GM12801 (cell line): Measurements from ENCODE around the gene RNH1.

ENCODE experiments used
- TF ChIP-seq, protein P1 (sequence below): IDR thresholded peaks from one replicate; pipeline ENCODE4 v1.5.1; 2011; ENCODE audit warnings: control low read depth; ENCODE audit not compliant: insufficient read length; ENCODE audit errors: extremely low read depth

The RNH1 gene

DNA sequence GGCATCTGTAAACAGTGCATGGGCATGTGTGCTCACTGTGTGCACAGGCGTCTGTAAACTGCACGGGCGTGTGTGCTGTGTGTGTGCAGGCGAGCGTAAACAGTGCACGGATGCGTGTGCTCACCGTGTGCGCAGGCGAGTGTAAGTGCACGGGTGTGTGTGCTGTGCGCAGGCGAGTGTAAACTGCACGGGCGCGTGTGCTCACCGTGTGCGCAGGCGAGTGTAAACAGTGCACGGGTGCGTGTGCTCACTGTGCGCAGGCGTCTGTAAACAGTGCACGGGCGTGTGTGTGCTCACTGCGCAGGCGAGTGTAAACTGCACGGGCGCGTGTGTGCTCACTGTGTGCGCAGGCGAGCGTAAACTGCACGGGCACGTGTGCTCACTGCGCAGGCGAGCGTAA, 22.4 kb downstream of the RNH1 start:
- TF ChIP-seq, protein P1, sequence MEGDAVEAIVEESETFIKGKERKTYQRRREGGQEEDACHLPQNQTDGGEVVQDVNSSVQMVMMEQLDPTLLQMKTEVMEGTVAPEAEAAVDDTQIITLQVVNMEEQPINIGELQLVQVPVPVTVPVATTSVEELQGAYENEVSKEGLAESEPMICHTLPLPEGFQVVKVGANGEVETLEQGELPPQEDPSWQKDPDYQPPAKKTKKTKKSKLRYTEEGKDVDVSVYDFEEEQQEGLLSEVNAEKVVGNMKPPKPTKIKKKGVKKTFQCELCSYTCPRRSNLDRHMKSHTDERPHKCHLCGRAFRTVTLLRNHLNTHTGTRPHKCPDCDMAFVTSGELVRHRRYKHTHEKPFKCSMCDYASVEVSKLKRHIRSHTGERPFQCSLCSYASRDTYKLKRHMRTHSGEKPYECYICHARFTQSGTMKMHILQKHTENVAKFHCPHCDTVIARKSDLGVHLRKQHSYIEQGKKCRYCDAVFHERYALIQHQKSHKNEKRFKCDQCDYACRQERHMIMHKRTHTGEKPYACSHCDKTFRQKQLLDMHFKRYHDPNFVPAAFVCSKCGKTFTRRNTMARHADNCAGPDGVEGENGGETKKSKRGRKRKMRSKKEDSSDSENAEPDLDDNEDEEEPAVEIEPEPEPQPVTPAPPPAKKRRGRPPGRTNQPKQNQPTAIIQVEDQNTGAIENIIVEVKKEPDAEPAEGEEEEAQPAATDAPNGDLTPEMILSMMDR, result no peak

DNA sequence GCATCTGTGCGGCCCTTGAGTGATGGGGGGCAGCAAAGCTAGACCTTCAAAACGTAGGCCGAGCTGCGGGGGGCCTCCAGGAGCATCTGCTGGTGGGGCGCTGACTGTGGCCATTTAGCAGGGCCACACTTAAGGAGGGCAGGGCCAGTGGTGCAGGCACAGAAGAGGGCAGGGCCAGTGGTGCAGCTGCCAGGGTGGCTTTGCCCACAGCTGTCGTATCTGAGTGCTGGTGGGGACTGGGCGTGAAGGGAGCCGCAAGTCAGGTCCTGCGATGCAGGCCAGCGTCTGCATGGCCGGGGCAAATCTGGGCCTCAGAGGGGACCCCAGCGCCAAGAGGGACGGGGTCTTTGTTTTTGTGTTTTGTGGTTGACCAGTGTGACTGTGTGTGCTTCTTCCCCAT, 27.7 kb downstream of the RNH1 start:
- TF ChIP-seq, protein P1, result no peak

DNA sequence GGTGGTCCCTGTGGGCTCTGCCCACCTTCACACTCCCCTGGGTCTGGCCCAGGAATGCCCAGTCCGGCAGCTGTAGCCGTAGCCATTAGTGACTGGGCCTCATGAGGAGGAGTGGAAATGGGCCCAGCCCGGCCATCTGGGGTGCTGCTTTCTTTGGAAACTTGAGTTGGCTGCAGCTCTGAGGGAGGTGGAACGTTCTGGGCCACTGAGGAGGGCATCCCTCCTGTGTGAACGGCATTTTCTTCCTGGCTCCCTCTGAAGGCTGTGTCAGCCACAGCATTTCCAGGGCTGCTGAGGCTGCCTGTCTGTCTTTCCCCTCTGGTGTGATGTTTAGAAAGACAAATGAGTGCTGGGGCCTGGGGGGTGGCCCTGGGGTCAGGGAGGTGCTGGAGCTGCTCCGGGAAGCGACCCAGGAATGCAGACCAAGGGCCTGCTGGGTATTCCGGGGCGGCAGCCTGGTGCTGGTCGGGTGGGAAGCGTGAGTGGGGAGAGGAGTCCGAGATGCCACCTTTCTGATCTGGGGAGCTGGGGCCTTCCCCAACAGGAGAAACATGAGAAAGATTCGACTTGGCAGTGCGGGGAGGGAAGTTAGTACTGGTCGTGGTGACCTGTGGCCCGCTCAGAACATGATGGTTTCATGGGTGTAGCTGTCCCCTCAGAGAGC, 29.9 kb downstream of the RNH1 start:
- TF ChIP-seq, protein P1, result no peak

DNA sequence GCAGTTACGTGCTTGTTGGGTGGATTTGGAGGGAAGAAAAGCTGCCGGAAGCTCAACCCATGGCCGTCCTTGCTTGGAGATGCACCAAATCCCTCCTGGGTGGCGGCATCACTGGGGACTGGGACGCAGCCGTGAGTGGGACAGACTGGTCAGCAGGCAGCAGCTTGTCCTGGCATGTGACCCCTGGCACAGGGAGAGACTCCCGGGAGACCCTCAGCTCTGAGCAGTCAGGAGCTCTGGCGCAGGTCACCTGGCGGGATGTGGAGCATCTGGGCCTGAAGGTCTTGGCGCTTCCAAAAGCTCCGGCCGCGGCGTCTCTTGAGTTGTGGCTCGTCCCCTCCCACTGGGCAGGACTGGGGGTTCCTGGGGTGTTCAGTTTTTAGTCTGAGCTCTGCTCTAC, 30.6 kb downstream of the RNH1 start:
- TF ChIP-seq, protein P1, result no peak

DNA sequence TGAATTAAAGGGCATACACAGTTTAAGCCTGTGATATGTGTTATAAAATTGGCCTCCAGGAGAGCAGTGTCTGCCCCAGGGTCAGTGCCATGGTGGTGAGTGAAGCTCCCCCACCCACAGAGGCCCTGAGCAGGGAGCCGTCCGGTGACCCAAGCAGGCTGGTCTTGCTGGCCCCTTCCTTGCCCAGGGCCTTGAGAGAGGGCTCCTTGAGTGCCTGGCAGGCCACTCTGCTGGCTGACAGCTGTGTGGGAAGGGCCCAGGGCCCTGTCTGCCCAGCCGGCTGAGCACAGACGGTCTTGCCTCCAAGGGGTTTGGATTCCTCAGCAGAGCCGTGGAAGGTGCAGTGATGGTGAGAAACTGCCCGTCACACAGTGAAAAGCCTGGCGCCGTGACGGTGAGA, 31.1 kb downstream of the RNH1 start:
- TF ChIP-seq, protein P1, result no peak

DNA sequence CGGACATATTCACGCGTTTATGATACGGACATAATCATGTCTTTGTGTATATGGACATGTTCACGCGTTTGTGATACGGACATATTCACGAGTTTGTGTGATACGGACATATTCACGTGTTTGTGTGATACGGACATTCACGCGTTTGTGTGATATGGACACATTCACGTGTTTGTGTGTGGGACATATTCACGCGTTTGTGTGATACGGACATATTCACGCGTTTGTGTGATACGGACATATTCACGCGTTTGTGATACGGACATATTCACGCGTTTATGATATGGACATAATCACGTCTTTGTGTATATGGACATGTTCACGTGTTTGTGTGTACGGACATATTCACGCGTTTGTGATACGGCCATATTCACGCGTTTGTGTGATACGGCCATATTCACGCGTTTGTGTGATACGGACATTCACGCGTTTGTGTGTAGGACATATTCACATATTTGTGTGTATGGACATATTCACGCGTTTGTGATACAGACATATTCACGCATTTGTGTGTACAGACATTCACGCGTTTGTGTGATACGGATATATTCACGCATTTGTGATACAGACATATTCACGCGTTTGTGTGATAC, 32.0 kb downstream of the RNH1 start:
- TF ChIP-seq, protein P1, result no peak

DNA sequence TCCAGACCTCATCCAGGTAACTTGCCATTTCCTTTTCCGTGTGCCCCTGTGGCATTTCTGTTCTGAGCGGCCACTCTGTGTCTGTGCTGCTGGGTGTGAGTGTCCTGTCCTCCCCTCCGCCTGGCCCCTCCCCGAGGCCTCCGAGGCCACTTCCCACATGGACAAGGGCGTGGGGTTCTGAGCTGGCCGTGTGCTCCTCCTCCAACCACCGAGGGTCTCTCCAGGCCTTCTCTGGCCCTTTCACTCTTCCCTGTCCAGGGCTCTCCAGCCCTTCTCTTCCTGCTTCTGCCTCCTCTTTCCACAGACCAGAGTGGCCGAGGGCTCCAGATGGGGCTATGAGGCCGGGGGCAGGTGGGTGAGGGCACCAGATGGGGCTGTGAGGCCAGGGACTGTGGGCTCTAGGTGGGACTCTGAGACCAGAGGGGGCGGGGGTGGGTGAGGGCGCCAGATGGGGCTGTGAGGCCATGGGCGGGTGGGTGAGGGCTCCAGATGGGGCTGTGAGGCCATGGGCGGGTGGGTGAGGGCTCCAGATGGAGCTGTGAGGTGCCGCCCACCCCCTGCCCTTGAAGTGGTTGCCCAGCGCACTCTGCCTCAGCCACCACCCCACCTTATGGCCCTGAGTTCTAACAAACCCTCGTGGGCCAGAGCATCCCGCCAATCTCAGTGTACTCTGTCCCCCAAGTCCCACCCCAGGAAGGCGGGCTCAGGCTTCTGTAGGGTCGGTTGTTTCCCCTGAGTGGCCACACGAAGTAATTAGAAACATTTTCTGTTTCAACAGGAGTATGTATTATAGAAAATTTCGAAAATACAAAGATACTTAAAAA, 32.9 kb downstream of the RNH1 start:
- TF ChIP-seq, protein P1, result no peak
